PFSK-1 (cell line): ENCODE data around the gene HLCS.

Experiments used
- FOXP2 ChIP-seq: optimal IDR thresholded peaks from 2 replicates; pipeline ENCODE3; 2011; ENCODE audit warnings: borderline replicate concordance, control low read depth, inconsistent platforms; ENCODE audit not compliant: insufficient read depth; ENCODE audit errors: extremely low read length, extremely low read depth
- POLR2AphosphoS5 ChIP-seq: IDR thresholded peaks from 2 replicates; pipeline ENCODE4 v1.6.1; 2012; ENCODE audit warnings: low read depth, mild to moderate bottlenecking, control low read depth, low read length, moderate library complexity
- REST ChIP-seq, 2 experiments: IDR thresholded peaks; 2 replicates each; pipeline versions ENCODE4 v1.6.1 to v1.8.0; 2011 to 2012; ENCODE audit warnings: low read depth in 2 of 2, low read length in 2 of 2, control low read depth in 1 of 2, inconsistent platforms in 1 of 2, mild to moderate bottlenecking in 1 of 2, moderate library complexity in 1 of 2; ENCODE audit not compliant: insufficient read depth in 1 of 2
- SIN3A ChIP-seq: IDR thresholded peaks from 2 replicates; pipeline ENCODE4 v1.6.1; 2012; ENCODE audit warnings: mild to moderate bottlenecking, low read length, moderate library complexity, borderline replicate concordance; ENCODE audit not compliant: insufficient read depth
- TAF1 ChIP-seq: IDR thresholded peaks from 2 replicates; pipeline ENCODE4 v1.6.1; 2012; ENCODE audit warnings: low read length, control low read depth, borderline replicate concordance; ENCODE audit not compliant: insufficient read depth

DNA sequence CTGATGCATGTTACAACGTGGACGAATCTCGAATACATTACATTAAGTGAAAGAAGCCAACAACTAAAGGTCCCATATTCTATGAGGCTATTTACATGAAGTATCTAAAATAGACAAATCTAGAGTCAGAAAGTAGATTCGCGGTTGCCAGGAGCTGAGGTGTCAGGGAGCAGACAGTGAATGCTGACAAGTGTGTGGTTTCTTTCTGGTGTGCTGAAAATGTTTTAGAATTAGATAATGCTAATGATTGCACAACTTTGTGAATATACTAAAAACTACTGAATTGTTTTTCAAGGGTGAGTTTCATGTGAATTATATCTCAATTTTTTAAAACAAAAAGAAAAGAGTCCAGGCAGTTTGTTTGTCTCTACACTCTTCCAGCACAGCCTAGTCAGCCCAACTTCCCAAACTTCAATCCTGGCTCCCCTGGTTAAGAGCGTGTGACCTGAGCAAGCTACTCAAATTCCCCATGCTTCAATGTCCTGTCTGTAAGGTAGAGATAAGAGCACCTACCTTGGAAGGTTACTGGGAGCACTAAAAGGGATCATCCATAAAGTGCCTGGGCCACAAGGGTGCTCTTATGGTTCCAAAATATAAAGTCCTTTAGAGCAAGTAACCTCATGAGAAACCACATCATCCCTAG is 20.9 kb downstream of the HLCS start:
- TF ChIP-seq POLR2AphosphoS5 (no peak), SIN3A (no peak), REST (IDR thresholded peaks at IDR 0.05; ENCODE audit: insufficient read depth in 1 of 2, low read depth in 2 of 2, low read length in 2 of 2) (no peak), FOXP2 (no peak), TAF1 (no peak)
